Sciatic nerve (tissue), 2 donors: ENCODE measurements around the gene UPK3BL1. TPM values are rescaled to one million over a fixed set of nuclear protein-coding genes. Genes with fewer than 3 reads are reported as not detected.
"Not testable (repeated sequence)": the region's sequence is repeated elsewhere in the genome, so short reads cannot be mapped to it uniquely, and the experiment has no call there.

ENCODE experiments used
- ATAC-seq: fragments of 200-7000 bp; cut with Tn5 transposase; one replicate; pipeline ENCODE4 v1.9.1; 2020; ENCODE audit warnings: mild to moderate bottlenecking, moderate library complexity
- DNase-seq: peaks from one replicate; pipeline ENCODE4 v3.0.0-alpha.2; 2020; ENCODE audit warnings: low spot score
- intact Hi-C: fragments of 100-400 bp; cut with DNase I; formaldehyde crosslinking; loops from one replicate; pipeline ENCODE4 v1.14.2; 2022
- total RNA-seq: library from RNA; stranded (reverse); fragmentation: NEBNext Ultra II Directional; extraction: Animal tissue kit (Norgen Biotek cat#: 25700); gene quantifications from one replicate; pipeline ENCODE4 v1.2.1, GENCODE V29; 2021
- donor health status: DM: no; HTN: no; CAD: no.
- donor health status: DM: no; HTN: no; CAD: no.

UPK3BL1 gene, protein sequence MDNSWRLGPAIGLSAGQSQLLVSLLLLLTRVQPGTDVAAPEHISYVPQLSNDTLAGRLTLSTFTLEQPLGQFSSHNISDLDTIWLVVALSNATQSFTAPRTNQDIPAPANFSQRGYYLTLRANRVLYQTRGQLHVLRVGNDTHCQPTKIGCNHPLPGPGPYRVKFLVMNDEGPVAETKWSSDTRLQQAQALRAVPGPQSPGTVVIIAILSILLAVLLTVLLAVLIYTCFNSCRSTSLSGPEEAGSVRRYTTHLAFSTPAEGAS
- 23.0 TPM for total RNA-seq

DNA sequence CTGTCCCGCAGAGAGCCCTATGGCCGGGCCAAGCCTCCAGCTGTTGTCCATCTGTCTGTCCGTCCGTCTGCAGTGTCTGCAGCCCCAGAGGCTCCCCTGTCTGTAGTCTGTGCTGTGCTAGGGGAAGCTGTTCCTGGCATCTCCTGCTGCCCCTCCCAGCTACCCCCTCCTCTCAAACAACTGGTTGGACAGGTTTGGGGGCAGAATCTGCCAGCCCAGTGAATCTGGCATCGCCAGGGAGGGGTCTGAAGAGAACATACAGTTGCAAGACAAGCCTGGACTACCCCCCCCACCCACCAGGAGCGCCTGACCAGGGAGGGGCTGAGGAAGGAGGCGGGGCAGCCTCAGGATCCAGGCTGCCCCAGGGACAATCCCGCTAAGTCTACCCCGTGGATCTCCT lies at the start of gene UPK3BL1:
UPK3BL1 (minus strand) TSS at position 101 of the 400 bp plus-strand sequence; CDS start at position 51, 50 bp downstream.
- ATAC-seq, intact Hi-C loops, DNase-seq: not testable (repeated sequence)

DNA sequence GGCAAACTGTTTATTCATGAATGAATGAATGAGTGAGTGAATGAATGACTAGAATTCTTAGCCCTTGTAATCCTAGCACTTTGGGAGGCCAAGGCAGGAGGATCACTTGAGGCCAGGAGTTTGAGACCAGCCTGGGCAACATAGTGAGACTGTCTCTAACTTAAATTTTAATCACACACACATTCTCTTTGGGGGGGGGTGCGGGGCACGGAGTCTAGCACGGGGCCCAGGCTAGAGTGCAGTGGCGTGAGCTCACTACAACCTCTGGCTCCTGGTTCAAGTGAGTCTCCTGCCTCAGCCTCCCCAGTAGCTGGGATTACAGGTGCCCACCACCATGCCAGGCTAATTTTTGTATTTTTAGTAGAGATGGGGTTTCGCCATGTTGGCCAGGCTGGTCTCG lies 48.0 kb upstream of the UPK3BL1 start:
- ATAC-seq, intact Hi-C loops, DNase-seq: not testable (repeated sequence)

DNA sequence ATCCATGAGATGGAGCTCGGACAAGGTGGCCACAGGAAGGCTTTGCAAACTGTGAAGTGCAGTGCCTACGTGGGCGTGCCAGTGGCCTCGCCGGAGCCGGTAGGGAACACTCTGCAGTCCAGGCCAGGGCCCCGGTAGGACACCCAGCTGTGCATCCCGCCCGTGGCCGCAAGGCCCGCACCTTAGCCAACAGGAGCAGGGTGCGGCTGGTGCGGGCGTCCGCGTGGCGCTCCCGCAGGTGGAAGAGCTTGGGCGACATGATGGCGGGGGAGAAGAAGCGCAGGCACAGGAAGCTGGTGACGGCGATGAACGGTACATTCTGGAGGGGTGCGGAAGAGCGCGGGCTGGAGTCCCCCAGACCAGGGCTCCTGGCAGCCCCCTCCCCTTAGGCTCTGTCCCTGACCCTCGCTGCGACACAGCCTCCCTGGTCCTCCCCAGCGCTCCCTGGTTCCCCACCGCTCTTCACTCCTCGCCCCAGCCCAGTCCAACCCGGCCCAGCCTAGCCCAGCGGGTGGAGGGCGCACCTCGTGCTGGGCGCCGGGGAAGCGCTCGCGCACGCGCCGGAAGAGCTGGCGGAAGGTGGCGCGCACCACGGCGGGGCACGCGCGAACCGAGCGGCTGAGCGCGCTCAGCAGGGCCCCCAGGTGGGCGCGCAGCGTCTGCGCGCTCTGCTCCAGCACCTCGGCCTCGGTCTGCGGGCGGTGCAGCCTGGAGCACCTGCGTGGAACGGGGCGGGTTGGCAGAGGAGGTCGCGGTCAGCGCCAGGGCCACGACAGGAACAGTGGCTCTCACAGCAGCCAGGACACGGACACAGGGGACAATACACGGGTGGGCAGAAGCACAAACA lies 47.1 kb upstream of the UPK3BL1 start:
- DNase-seq, intact Hi-C loops: not testable (repeated sequence)
- ATAC-seq = peak; percentile 5

DNA sequence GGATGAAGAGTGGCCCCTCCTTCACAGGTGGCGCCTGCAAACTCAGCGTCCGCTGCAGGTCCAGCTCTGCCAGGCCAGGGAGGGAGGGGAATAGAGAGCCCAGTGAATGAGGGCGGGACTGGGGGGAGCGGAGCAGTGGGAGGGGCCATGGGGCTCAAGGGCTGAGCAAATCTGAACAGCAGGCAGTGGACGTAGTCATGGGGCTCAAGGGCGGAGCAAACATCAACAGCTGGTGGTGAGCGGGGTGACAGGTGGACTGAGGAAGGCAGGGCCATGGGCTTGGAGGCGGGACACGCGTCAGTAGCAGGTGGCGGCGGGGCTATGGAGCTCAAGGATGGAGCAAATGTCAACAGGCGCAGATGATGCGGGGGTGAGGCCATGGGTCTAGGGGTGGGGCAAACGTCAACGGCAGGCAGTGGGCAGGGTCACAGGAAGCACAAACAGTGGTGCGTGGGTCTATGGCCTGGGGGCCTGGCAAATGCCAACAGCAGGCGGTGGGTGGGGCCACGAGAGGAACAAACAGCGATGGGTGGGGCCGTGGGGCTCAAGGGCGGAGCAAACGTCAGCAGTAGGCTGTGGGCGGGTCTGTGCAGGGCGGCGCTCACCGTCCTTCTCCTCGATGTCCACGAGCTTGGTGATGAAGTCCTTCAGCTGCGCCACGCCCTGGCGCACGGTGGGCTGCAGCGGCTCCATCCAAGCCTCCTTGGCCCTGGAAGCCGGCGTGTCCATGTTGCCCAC lies 45.9 kb upstream of the UPK3BL1 start:
- peak; percentile 95 for ATAC-seq
- intact Hi-C loops = not testable (repeated sequence)

DNA sequence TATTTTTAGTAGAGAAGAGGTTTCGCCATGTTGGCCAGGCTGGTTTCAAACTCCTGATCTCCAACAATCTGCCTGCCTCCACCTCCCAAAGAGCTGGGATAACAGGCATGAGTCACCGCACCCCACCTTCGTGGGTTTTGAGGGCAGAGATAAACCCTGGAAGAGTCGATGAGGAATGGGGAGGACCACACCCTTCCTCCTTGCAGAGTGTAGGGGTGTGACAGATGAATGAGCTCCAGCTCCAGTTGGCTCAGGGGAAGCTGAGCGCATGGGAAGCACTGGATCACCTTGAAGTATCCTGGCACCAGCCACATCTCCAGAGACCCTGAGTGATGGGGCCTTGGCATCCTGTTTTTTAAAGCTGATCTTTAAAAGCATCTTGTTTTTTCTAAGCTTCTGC lies 40.0 kb upstream of the UPK3BL1 start:
- intact Hi-C loops, DNase-seq, ATAC-seq: not testable (repeated sequence)

More for the DNA sequence above, 45.9 kb upstream of the UPK3BL1 start:
- DNase-seq = not testable (repeated sequence)

DNA sequence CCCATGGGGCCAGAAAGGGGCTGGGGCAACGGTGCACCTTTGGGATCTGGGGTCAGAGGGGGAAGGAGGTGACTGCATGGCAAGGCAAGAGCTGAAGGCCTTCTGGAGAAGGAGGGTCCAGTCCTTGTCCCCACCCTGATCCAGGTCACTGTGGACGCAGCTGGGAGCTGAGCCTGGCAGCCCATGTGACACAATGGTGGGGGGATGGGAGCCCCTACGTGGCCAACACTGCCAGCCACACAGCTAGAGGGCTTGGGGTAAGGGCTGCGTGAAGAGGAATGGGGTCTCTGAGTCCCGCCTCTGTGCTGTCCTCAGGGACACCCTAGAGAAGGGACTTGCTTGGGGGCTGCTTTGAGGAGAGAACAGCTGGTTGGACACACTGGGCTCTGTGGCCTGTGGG lies 38.2 kb upstream of the UPK3BL1 start:
- peak; percentile 31 for ATAC-seq
- DNase-seq, intact Hi-C loops: not testable (repeated sequence)

DNA sequence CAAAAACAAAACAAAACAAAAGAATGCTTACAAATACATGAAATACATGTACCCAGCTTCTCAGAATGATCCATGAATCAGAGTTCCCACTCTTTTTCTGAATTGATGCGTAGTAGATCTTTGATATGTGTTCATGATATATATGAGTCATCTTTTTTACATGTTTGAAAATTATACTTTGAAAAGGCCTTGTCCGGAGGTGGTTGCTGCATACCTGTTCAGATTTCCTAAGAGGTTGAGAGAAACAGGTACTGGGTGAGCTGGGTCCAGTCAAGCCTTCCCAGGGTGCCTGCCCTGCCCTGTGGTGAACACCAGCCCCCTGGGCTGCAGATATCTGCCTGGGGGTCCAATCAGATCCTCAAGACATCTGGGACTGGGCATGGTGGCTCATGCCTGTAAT lies 33.0 kb upstream of the UPK3BL1 start:
- DNase-seq, ATAC-seq, intact Hi-C loops: not testable (repeated sequence)

DNA sequence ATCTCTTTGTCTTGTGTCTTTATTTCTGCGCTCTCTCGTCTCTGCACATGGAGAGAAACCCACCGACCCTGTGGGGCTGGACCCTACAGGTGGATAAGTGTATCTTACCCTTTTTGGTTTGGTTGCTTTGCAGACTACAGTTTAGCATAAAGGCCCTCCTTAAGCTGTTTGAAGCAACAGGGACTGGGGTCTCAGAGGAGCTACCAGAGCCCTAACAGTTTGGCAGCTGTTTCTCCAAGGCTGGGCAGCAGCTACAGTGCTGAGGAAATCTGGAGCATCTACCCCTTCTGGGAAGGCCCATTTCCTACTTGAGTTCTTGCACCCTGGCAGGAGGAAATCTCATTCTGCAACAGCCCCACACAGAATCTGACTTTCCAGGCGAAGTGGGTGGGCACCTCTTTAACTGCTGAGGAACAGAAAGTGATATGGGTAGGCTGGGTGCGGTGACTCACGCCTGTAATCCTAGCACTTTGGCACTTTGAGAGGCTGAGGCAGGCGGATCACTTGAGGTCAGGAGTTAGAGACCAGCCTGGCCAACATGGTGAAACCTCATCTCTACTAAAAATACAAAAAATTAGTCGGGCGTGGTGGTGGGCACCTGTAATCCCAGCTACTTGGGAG lies 31.0 kb upstream of the UPK3BL1 start:
- ATAC-seq, intact Hi-C loops: not testable (repeated sequence)

DNA sequence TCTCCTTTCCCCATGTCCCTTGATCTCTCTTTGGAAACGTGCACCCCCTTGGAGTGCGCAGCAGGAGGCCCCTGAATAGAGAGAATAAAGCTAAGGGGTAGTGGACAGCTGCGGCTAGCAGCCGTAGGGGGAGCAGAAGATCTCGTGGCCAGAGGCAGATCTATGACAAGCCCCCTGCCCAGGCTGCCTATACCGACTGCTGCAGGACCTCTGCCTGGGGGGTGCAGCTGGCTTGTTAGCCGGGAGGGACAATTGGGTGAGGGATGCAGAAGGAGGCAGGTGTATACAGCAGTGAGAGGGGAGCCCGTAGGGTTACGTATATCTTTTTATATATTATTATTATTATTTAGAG lies 29.3 kb upstream of the UPK3BL1 start:
- ATAC-seq, intact Hi-C loops, DNase-seq: not testable (repeated sequence)

More for the DNA sequence above, 31.0 kb upstream of the UPK3BL1 start:
- not testable (repeated sequence) for DNase-seq

DNA sequence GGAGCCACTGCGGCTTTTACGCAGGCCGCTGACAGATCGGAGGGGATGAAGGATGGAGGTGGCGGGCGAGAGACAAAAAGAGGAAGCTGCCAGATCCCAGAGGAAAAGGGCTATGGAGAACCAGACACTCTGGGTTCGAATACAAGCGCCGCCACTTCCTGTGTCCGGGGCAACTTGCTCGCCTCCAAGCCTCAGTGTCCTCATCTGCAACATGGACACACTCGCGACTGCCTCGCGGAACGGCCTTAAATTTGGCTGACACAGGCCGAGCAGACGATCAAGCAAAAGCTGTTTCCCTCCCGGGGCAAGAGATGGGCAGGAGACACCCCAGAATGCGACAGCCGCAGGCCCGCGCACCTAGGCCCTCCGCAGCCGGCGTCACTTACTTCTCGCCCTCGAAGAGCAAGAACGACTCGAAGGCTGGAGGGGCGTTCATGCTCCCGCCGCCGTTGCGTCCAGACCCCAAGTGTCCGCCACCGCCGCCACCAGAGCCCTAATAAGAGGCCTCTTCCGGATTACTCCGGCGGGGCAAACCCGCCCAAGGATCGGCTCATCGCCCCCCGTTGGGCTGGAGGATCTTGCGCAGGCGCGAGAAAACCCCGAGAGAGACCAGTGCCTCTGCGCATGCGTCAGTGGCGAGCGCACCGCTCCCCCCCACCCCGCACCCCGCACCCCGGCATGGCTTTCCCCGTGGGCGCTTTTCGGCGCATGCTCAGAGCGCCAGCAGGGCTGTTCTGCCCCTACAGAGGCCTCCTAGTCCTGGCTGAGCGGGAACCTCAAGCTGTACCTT lies 28.8 kb upstream of the UPK3BL1 start, which contains the start of gene POLR2J2:
POLR2J2 (minus strand) TSS at position 498 of the 790 bp plus-strand sequence; CDS start at position 436, 62 bp downstream.
- peak; percentile 83 for ATAC-seq
- intact Hi-C loops, DNase-seq: not testable (repeated sequence)

DNA sequence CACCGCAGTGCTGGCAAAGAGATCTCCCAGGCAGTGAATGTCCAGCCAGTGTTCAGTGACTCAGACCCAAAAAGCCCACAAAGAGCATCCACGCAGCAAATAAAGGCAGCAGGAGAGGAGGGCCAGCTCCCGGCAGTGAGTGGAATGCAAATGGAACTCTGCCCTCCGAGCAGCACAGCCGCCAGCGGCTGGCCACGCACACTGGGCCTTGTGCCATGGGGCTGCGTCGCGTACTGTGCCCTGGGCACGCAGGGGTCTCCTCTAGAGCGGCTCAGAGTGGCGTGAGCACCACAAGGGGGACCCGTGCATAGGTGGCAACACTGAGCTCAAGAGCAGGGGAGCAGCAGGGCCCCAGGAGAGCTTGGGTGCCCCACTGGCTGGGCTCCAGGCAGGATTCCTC lies 24.9 kb upstream of the UPK3BL1 start:
- intact Hi-C loops, DNase-seq, ATAC-seq: not testable (repeated sequence)

DNA sequence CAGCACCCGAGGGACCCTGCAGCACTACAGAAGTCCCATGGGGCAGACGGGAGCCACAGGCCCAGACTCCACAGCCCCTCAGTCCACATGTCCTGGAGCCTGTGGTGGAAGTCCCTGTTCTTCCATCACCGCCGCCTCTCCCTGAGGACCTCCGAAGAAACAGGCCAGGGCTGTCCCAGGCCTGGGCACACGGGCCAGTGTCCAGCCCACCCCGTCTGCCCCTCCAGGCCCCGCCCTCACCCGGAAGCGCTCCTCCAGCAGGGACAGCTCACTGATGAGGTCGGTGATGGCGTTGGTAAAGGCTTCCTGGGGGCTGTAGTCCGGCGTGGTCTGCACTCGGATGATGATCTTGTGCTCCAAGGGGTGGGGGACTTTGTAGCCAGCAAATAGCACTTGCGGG lies 24.3 kb upstream of the UPK3BL1 start:
- intact Hi-C loops, DNase-seq: not testable (repeated sequence)
- ATAC-seq = peak; percentile 17

DNA sequence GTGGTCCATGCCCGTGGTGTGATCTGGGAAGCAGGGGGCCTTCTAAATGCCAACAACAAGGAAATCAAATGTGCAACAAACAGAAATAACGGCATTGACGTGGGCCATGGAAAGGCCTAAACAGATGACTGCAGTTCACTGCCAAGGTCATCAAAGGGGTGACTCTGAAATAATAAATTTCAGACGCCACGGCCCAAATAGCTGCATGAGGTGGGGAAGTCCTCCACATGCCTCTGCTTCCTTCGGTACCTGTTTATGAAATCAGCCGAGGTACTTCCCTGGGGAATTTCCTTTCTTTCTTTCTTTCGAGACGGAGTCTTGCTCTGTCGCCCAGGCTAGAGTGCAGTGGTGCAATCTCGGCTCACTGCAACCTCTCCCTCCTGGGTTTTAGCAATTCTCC lies 22.2 kb upstream of the UPK3BL1 start:
- peak; percentile 51 for DNase-seq
- intact Hi-C loops, ATAC-seq: not testable (repeated sequence)

DNA sequence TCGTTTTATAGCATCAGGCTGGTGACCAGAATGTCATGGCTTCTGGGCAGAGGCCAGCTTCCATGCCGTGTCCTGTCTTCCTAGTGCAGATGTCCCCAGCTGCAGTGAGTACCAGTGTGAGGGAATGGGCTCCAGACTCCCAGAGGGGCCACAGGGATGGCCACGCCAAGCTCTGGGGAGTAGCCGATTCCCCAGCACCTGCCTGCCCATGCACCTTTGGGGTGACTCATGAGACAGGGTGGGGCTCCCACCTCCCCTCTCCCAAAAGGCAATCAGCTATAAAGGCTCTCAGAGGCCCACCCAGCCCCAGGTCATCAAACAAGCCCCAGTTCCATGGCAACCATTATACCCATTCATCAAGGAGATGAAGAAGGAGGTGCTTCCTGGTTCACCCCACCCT lies 7.3 kb upstream of the UPK3BL1 start, which contains the start of gene SPDYE2B:
SPDYE2B (plus strand) TSS at position 396 of the 400 bp plus-strand sequence. CDS start 2,030 bp downstream, outside the sequence.
- ATAC-seq = peak; percentile 32
- DNase-seq, intact Hi-C loops: not testable (repeated sequence)

DNA sequence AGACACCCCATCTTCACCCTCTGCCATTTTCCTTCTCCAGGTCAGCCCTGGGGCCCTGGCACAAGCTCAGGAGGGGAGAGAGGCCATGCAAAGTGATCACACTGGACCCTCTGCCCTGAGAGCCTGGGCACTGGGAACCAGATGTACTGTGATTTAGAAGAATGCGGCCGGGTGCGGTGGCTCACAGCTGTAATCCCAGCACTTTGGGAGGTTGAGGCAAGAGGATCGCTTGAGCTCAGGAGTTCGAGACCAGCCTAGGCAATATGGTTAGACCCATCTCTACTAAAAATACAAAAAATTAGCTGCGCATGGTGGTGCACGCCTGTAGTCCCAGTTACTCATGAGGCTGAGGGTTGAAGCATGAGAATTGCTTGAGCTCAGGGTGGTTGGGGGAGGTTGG lies 5.2 kb upstream of the UPK3BL1 start:
- intact Hi-C loops = not testable (repeated sequence)
- peak; percentile 46 for DNase-seq
- ATAC-seq = peak; percentile 18

DNA sequence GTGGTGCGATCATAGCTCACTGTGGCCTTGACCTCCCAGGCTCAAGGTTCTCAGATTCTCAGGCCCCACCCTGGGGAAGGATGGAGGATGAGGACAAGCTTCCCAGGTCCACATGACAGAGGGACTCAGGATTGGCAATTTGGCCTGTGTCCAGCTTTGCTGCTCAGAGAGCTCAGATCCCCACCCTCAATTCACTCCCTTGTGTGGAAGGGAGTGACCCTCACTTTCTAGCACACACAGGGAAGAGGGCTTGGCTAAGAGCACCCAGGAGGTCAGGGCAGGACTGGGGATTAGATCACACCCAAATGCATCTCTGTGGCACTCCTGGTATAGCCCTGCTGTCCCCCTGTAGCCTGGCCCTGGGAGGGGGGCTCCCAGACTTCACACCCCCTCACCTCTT lies 813 bp upstream of the UPK3BL1 start:
- DNase-seq, ATAC-seq, intact Hi-C loops: not testable (repeated sequence)

DNA sequence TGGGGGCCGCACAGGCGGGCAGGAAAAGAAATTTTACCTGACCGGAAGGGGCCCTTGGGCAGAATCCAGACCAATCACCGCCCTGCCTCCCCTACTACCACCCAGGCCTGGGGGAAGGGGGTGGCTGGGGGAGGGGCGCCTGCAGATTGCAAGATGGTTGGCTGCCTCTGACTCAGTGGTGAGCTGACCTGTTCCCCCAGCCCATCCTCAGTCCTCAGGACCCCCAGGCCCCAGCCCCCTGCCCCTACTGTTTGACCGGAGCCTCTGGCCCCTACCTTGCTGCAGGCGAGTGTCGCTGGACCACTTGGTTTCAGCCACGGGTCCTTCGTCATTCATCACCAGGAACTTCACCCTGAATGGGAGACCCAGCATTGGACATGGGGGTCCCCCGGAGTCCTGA lies 3.7 kb downstream of the UPK3BL1 start:
- peak; percentile 56 for DNase-seq
- intact Hi-C loops = not testable (repeated sequence)
- ATAC-seq = peak; percentile 46

DNA sequence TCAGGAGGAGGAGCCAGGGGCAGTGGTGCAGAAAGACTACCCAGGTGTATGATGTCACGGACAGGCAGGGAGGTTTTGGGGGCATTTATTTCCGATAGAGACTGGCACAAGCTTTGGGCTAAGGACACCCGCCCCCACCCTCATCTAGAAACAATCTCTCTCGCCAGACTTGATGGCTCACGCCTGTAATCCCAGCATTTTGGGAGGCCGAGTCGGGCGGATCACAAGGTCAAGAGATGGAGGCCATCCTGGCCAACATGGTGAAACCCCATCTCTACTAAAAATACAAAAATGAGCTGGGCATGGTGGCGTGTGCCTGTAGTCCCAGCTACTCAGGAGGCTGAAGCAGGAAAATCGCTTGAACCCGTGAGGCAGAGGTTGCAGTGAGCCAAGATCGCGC lies 5.6 kb downstream of the UPK3BL1 start:
- DNase-seq, intact Hi-C loops, ATAC-seq: not testable (repeated sequence)
